Nephron (organoid): ENCODE data around the gene FILIP1L.

Source experiments
- H3K27ac Mint-ChIP-seq, 3 experiments: 2 replicates each; pipeline ENCODE4 v1.8.0; 2020; ENCODE audit warnings: mixed read lengths in 3 of 3, mild to moderate bottlenecking in 2 of 3, moderate library complexity in 1 of 3
- H3K27me3 Mint-ChIP-seq: 2 replicates; pipeline ENCODE4 v1.8.0; 2021; ENCODE audit warnings: low read depth, mild to moderate bottlenecking, moderate library complexity, mixed read lengths
- H3K36me3 Mint-ChIP-seq: 2 replicates; pipeline ENCODE4 v1.8.0; 2020; ENCODE audit warnings: low read depth, mixed read lengths
- H3K4me1 Mint-ChIP-seq: 2 replicates; pipeline ENCODE4 v1.8.0; 2020; ENCODE audit warnings: mixed read lengths
- H3K4me3 Mint-ChIP-seq, 3 experiments: 2 replicates each; pipeline ENCODE4 v1.8.0; 2020; ENCODE audit warnings: mild to moderate bottlenecking in 3 of 3, mixed read lengths in 3 of 3, moderate library complexity in 2 of 3
- H3K9me3 Mint-ChIP-seq: 2 replicates; pipeline ENCODE4 v1.8.0; 2020; ENCODE audit warnings: mixed read lengths
- TF ChIP-seq, protein P1 (sequence below), 3 experiments: fragments of 200-600 bp; sonication (generic); IDR thresholded peaks; one replicate each; pipeline ENCODE4 v1.5.0; 2021; ENCODE audit warnings: antibody characterized with exemption in 3 of 3; ENCODE audit not compliant: unreplicated experiment in 3 of 3

Gene FILIP1L

DNA sequence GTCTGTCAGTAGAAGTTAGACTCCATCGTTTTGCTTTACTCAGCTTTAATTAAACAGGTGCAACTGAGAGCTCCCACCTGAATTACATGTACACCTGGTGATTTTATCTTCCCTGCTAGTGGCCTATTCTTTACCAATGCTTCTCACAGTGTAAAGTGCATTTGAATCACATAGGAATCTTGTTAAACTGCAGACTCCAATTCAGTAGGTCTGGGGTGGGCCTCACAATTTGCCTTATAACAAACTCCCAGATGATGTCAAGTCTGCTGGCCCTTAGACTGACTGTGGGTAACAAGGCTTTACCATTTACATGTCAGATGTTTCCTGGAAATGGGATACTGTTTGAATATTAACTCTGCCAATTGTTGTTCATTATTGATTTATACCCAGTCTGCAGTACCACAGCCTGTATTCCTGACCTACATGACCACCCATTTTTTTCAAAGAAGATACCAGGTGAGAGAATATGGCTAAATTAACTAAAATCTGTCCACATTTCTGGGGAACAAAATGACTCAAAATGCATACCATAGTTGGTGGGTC is 259.5 kb downstream of the FILIP1L start:
- Mint-ChIP-seq H3K4me3 (no peak overlapping the region), H3K9me3 (no peaks in the 10 kb centered on the region), H3K36me3 (no peaks in the 10 kb centered on the region), H3K27me3 (no peaks in the 10 kb centered on the region), H3K4me1 (peaks cover 19% of the 10 kb centered on the region), H3K27ac (peak overlapping the region in 1 of 3 experiments; percentile 33)
- TF ChIP-seq, protein P1, sequence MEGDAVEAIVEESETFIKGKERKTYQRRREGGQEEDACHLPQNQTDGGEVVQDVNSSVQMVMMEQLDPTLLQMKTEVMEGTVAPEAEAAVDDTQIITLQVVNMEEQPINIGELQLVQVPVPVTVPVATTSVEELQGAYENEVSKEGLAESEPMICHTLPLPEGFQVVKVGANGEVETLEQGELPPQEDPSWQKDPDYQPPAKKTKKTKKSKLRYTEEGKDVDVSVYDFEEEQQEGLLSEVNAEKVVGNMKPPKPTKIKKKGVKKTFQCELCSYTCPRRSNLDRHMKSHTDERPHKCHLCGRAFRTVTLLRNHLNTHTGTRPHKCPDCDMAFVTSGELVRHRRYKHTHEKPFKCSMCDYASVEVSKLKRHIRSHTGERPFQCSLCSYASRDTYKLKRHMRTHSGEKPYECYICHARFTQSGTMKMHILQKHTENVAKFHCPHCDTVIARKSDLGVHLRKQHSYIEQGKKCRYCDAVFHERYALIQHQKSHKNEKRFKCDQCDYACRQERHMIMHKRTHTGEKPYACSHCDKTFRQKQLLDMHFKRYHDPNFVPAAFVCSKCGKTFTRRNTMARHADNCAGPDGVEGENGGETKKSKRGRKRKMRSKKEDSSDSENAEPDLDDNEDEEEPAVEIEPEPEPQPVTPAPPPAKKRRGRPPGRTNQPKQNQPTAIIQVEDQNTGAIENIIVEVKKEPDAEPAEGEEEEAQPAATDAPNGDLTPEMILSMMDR (IDR thresholded peaks at IDR 0.05; ENCODE audit: unreplicated experiment in 3 of 3) = no peak

DNA sequence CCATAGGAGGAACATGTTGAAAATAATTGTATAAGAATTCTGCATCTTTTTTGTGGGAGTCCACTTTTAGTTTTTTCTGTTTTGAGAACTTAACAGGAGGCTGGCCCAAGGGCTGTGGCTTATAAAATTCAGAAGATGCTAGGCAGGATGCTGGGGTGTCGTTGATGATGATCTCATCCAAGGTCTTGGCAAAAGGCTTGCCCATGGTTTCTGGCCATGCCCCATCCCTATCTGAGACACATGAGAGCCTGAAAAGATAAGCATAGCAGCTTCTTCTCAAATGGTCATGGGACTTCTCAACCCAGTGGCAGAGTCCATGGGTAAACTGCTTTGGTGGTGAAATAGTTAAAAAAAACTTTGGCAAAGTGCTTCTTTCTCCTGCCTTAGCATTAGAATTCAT is 261.4 kb downstream of the FILIP1L start:
- TF ChIP-seq, protein P1 (IDR thresholded peaks at IDR 0.05; ENCODE audit: unreplicated experiment in 3 of 3) = no peak
- H3K27ac Mint-ChIP-seq = no peak overlapping the region
- H3K9me3 Mint-ChIP-seq = no peaks in the 10 kb centered on the region
- H3K4me1 Mint-ChIP-seq = peaks cover 9% of the 10 kb centered on the region
- H3K27me3 Mint-ChIP-seq = no peaks in the 10 kb centered on the region
- H3K4me3 Mint-ChIP-seq = no peak overlapping the region
- peaks cover 8% of the 10 kb centered on the region for H3K36me3 Mint-ChIP-seq

DNA sequence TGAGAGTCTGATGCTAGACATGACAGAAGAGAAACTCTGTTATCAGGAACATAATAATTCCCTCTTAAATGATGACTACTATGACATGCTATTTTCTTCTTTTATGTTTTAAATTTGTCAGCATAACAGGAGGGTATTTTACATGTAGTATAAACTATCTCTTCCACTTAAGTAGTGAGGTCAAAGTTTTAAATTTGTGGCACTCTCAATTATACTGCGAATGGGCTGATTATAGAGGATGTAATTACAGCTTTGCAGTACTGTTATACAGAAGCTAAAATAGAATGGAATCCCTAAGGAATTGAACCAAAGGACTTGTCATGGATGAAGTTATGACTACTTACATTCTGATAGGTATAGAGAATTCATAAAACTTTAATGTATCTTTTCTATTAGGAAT is 262.3 kb downstream of the FILIP1L start:
- H3K4me1 Mint-ChIP-seq = peaks cover 9% of the 10 kb centered on the region

DNA sequence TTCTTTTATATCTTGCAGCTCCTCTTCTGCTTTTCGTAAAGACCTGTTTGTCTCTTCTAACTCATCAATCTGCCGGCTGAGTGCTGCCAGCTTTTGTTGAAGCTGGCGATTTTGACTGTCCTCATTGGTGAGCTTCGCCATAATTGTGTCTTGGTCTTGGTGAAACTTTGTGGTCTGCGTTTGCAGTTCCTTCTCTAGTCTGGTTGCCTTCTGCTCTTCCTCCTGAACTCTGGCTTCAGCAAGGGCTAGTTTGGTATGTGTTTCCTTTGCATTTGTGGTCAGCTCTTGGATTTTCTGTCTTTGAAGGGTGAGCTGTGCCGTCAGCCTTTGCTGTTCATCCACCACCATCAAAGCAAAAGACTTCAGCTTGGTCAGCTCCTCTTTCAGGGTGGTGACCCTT is 263.7 kb downstream of the FILIP1L start:
- Mint-ChIP-seq H3K9me3 (no peaks in the 10 kb centered on the region), H3K27ac (no peak overlapping the region), H3K27me3 (no peaks in the 10 kb centered on the region), H3K4me1 (peaks cover 14% of the 10 kb centered on the region), H3K36me3 (peaks cover 8% of the 10 kb centered on the region), H3K4me3 (no peak overlapping the region)
- TF ChIP-seq, protein P1 (IDR thresholded peaks at IDR 0.05; ENCODE audit: unreplicated experiment in 3 of 3) = no peak

More for the DNA sequence above, 262.3 kb downstream of the FILIP1L start:
- Mint-ChIP-seq H3K27me3 (no peaks in the 10 kb centered on the region), H3K36me3 (peaks cover 8% of the 10 kb centered on the region), H3K27ac (no peak overlapping the region), H3K4me3 (no peak overlapping the region), H3K9me3 (no peaks in the 10 kb centered on the region)
- TF ChIP-seq, protein P1 (IDR thresholded peaks at IDR 0.05; ENCODE audit: unreplicated experiment in 3 of 3) = no peak

DNA sequence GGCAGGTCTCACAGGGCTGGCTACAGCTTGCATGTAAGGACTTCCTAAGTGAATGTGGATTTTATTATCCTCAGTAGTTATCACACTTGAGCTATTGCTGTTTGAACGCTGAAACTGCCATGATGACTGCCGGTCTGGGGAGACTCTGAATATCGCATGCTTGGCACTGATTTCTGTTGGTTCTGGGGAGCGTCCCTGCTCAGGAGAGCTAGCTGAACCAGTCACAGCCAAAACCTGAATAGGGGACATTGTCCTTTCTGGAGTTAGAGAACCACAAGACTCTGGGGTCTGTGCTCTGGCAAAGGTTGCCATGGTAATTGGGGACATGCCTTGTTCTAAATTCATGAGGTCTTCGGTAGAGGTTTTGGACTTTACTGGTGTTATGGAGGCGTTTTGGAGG is 265.9 kb downstream of the FILIP1L start:
- TF ChIP-seq, protein P1 (IDR thresholded peaks at IDR 0.05; ENCODE audit: unreplicated experiment in 3 of 3) = no peak
- Mint-ChIP-seq H3K27me3 (no peaks in the 10 kb centered on the region), H3K4me1 (peaks cover 11% of the 10 kb centered on the region), H3K4me3 (no peak overlapping the region), H3K27ac (no peak overlapping the region), H3K36me3 (peaks cover 8% of the 10 kb centered on the region), H3K9me3 (no peaks in the 10 kb centered on the region)

DNA sequence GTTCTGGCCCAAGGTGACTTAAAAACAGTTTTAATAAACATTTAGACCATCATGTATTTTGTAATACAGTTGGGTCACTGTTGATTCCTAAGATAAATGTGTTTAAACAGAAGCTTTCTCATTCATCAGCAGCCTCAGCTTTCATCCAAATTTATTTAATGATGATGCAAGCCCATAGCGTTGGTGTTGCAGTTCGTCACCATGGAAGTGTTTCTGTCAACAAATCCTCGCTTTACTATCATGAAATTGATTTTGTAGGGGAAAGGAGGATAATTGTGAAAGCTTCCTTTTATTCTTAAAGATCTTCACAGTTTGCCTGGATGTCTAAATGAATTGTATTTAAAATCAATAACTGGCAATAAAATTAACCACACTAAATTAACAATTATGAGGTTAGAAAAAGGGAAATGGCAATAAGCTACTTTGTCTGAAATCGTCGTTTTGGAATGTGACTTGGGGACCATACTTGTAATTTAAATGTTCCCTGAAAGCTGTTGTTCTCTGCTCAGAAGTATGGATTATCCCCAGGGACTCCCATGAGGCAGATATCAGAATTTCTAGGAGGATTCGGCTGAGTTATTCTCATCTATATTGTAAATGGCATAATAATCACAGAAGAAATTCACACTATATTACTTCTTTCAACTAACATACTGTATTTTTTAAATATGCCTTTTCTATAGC is 267.7 kb downstream of the FILIP1L start:
- peaks cover 18% of the 10 kb centered on the region for H3K4me1 Mint-ChIP-seq

More for the DNA sequence above, 267.7 kb downstream of the FILIP1L start:
- no peaks in the 10 kb centered on the region for H3K9me3 Mint-ChIP-seq
- peak overlapping the region in 2 of 3 experiments; percentile 2 to 3 for H3K27ac Mint-ChIP-seq
- H3K4me3 Mint-ChIP-seq = no peak overlapping the region
- TF ChIP-seq, protein P1 (IDR thresholded peaks at IDR 0.05; ENCODE audit: unreplicated experiment in 3 of 3) = no peak
- H3K36me3 Mint-ChIP-seq = peaks cover 8% of the 10 kb centered on the region
- no peaks in the 10 kb centered on the region for H3K27me3 Mint-ChIP-seq
